ENCODE measurements around the gene TIGD6. TPM values are rescaled to one million over a fixed set of nuclear protein-coding genes. Genes with fewer than 3 reads are reported as not detected.

Gene TIGD6
- total and polyA plus RNA-seq, 5 donors from 2014 or later, result 2.4 to 3.5 (median 2.9) TPM

- Histone ChIP-seq H3K27ac (ENCODE audit: insufficient read depth, low read length, poor library complexity, severe bottlenecking) (peak overlapping the region; percentile 82), H3K4me1 (ENCODE audit: control insufficient read depth, insufficient read depth, low read length, poor library complexity, severe bottlenecking) (peaks cover 20% of the 10 kb centered on the region), H3K36me3 (ENCODE audit: control insufficient read depth, insufficient read depth, low read length) (no peaks in the 10 kb centered on the region), H3K4me3 (ENCODE audit: low read depth, low read length) (peak overlapping the region; percentile 78), H3K27me3 (ENCODE audit: control insufficient read depth, insufficient read depth, low read length) (no peaks in the 10 kb centered on the region), H3K9me3 (ENCODE audit: control insufficient read depth in 2 of 2, low read length in 2 of 2) (no peaks in the 10 kb centered on the region)
- Mint-ChIP-seq H3K4me3 (peak overlapping the region; percentile 93 to 97 (median 96)), H3K4me1 (peaks cover 13 to 35% (median 27%) of the 10 kb centered on the region in 4 donors), H3K36me3 (peaks cover 4% of the 10 kb centered on the region), H3K9me3 (no peaks in the 10 kb centered on the region), H3K27me3 (no peaks in the 10 kb centered on the region), H3K27ac (peak overlapping the region; percentile 91 to 99 (median 96))
- no peak for ATAC-seq (ENCODE audit: low read depth in 2 of 2)
- DNase-seq, result peak; percentile 22 to 73 (median 31)
Observed at GRCh38 chr5:149959406-149960236, 40.8 kb downstream of the TIGD6 start.

GRCh38 chr5:149957855-149958254 is 42.6 kb downstream of the TIGD6 start:
- no peak overlapping the region for H3K27ac ChIP-seq (ENCODE audit: insufficient read depth, low read length, poor library complexity, severe bottlenecking)
- peaks cover 20% of the 10 kb centered on the region for H3K4me1 ChIP-seq (ENCODE audit: control insufficient read depth, insufficient read depth, low read length, poor library complexity, severe bottlenecking)
- Mint-ChIP-seq H3K4me3 (peak overlapping the region in 2 of 4 donors; percentile 16 to 40), H3K4me1 (peaks cover 9 to 33% (median 26%) of the 10 kb centered on the region in 4 donors), H3K36me3 (peaks cover 3% of the 10 kb centered on the region), H3K27me3 (no peaks in the 10 kb centered on the region), H3K9me3 (no peaks in the 10 kb centered on the region), H3K27ac (no peak overlapping the region)
- ATAC-seq (ENCODE audit: low read depth in 2 of 2) (no peak), DNase-seq (no peak)
- H3K9me3 ChIP-seq (ENCODE audit: control insufficient read depth in 2 of 2, low read length in 2 of 2), result no peaks in the 10 kb centered on the region
- H3K27me3 ChIP-seq (ENCODE audit: control insufficient read depth, insufficient read depth, low read length), result no peaks in the 10 kb centered on the region
- no peaks in the 10 kb centered on the region for H3K36me3 ChIP-seq (ENCODE audit: control insufficient read depth, insufficient read depth, low read length)
- H3K4me3 ChIP-seq (ENCODE audit: low read depth, low read length), result no peak overlapping the region

- Mint-ChIP-seq H3K27ac (no peak overlapping the region), H3K4me3 (peak overlapping the region in 1 of 4 donors; percentile 19)
Observed at GRCh38 chr5:149956685-149957084, 43.8 kb downstream of the TIGD6 start.

GRCh38 chr5:149954798-149955197 is 45.7 kb downstream of the TIGD6 start:
- no peak for DNase-seq
- no peaks in the 10 kb centered on the region for H3K36me3 Mint-ChIP-seq
- Histone ChIP-seq H3K9me3 (ENCODE audit: control insufficient read depth in 2 of 2, low read length in 2 of 2) (no peaks in the 10 kb centered on the region), H3K27ac (ENCODE audit: insufficient read depth, low read length, poor library complexity, severe bottlenecking) (no peak overlapping the region), H3K27me3 (ENCODE audit: control insufficient read depth, insufficient read depth, low read length) (no peaks in the 10 kb centered on the region), H3K4me3 (ENCODE audit: low read depth, low read length) (no peak overlapping the region), H3K4me1 (ENCODE audit: control insufficient read depth, insufficient read depth, low read length, poor library complexity, severe bottlenecking) (peaks cover 5% of the 10 kb centered on the region), H3K36me3 (ENCODE audit: control insufficient read depth, insufficient read depth, low read length) (no peaks in the 10 kb centered on the region)
- peaks cover 4 to 11% (median 6%) of the 10 kb centered on the region in 4 donors for H3K4me1 Mint-ChIP-seq
- H3K9me3 Mint-ChIP-seq, result no peaks in the 10 kb centered on the region
- peaks cover 7% of the 10 kb centered on the region for H3K27me3 Mint-ChIP-seq
- no peak overlapping the region for H3K4me3 Mint-ChIP-seq
- no peak overlapping the region for H3K27ac Mint-ChIP-seq
- ATAC-seq (ENCODE audit: low read depth in 2 of 2), result no peak

More at GRCh38 chr5:149956685-149957084, 43.8 kb downstream of the TIGD6 start:
- H3K9me3 ChIP-seq (ENCODE audit: control insufficient read depth in 2 of 2, low read length in 2 of 2), result no peaks in the 10 kb centered on the region
- DNase-seq, result no peak
- no peaks in the 10 kb centered on the region for H3K27me3 ChIP-seq (ENCODE audit: control insufficient read depth, insufficient read depth, low read length)
- no peak overlapping the region for H3K4me3 ChIP-seq (ENCODE audit: low read depth, low read length)
- Mint-ChIP-seq H3K27me3 (no peaks in the 10 kb centered on the region), H3K9me3 (no peaks in the 10 kb centered on the region), H3K4me1 (peaks cover 9 to 24% (median 18%) of the 10 kb centered on the region in 4 donors), H3K36me3 (no peaks in the 10 kb centered on the region)
- peaks cover 14% of the 10 kb centered on the region for H3K4me1 ChIP-seq (ENCODE audit: control insufficient read depth, insufficient read depth, low read length, poor library complexity, severe bottlenecking)
- H3K36me3 ChIP-seq (ENCODE audit: control insufficient read depth, insufficient read depth, low read length), result no peaks in the 10 kb centered on the region
- no peak for ATAC-seq (ENCODE audit: low read depth in 2 of 2)
- no peak overlapping the region for H3K27ac ChIP-seq (ENCODE audit: insufficient read depth, low read length, poor library complexity, severe bottlenecking)

- H3K27me3 Mint-ChIP-seq, result peaks cover 13% of the 10 kb centered on the region
- Histone ChIP-seq H3K36me3 (ENCODE audit: control insufficient read depth, insufficient read depth, low read length) (no peaks in the 10 kb centered on the region), H3K27me3 (ENCODE audit: control insufficient read depth, insufficient read depth, low read length) (no peaks in the 10 kb centered on the region), H3K27ac (ENCODE audit: insufficient read depth, low read length, poor library complexity, severe bottlenecking) (no peak overlapping the region), H3K4me1 (ENCODE audit: control insufficient read depth, insufficient read depth, low read length, poor library complexity, severe bottlenecking) (no peaks in the 10 kb centered on the region), H3K4me3 (ENCODE audit: low read depth, low read length) (no peak overlapping the region), H3K9me3 (ENCODE audit: control insufficient read depth in 2 of 2, low read length in 2 of 2) (no peaks in the 10 kb centered on the region)
- H3K36me3 Mint-ChIP-seq, result no peaks in the 10 kb centered on the region
- no peak for DNase-seq
- no peaks in the 10 kb centered on the region for H3K9me3 Mint-ChIP-seq
- no peak overlapping the region for H3K4me3 Mint-ChIP-seq
- H3K4me1 Mint-ChIP-seq, result no peaks in the 10 kb centered on the region
- no peak for ATAC-seq (ENCODE audit: low read depth in 2 of 2)
- no peak overlapping the region for H3K27ac Mint-ChIP-seq
Observed at GRCh38 chr5:149953436-149954121, 46.9 kb downstream of the TIGD6 start.

GRCh38 chr5:149951138-149951749 is 49.2 kb downstream of the TIGD6 start:
- DNase-seq (no peak), ATAC-seq (ENCODE audit: low read depth in 2 of 2) (no peak)
- Mint-ChIP-seq H3K4me3 (no peak overlapping the region), H3K27me3 (peaks cover 16% of the 10 kb centered on the region), H3K27ac (no peak overlapping the region), H3K9me3 (no peaks in the 10 kb centered on the region), H3K4me1 (no peaks in the 10 kb centered on the region), H3K36me3 (no peaks in the 10 kb centered on the region)
- no peak overlapping the region for H3K27ac ChIP-seq (ENCODE audit: insufficient read depth, low read length, poor library complexity, severe bottlenecking)
- H3K36me3 ChIP-seq (ENCODE audit: control insufficient read depth, insufficient read depth, low read length), result no peaks in the 10 kb centered on the region
- peaks cover 5% of the 10 kb centered on the region for H3K27me3 ChIP-seq (ENCODE audit: control insufficient read depth, insufficient read depth, low read length)
- no peaks in the 10 kb centered on the region for H3K9me3 ChIP-seq (ENCODE audit: control insufficient read depth in 2 of 2, low read length in 2 of 2)
- H3K4me3 ChIP-seq (ENCODE audit: low read depth, low read length), result no peak overlapping the region
- H3K4me1 ChIP-seq (ENCODE audit: control insufficient read depth, insufficient read depth, low read length, poor library complexity, severe bottlenecking), result no peaks in the 10 kb centered on the region

GRCh38 chr5:149948993-149949392 is 51.5 kb downstream of the TIGD6 start:
- Histone ChIP-seq H3K36me3 (ENCODE audit: control insufficient read depth, insufficient read depth, low read length) (no peaks in the 10 kb centered on the region), H3K4me1 (ENCODE audit: control insufficient read depth, insufficient read depth, low read length, poor library complexity, severe bottlenecking) (no peaks in the 10 kb centered on the region), H3K27ac (ENCODE audit: insufficient read depth, low read length, poor library complexity, severe bottlenecking) (no peak overlapping the region), H3K9me3 (ENCODE audit: control insufficient read depth in 2 of 2, low read length in 2 of 2) (no peaks in the 10 kb centered on the region), H3K4me3 (ENCODE audit: low read depth, low read length) (no peak overlapping the region), H3K27me3 (ENCODE audit: control insufficient read depth, insufficient read depth, low read length) (peaks cover 5% of the 10 kb centered on the region)
- H3K27me3 Mint-ChIP-seq, result peaks cover 20% of the 10 kb centered on the region
- DNase-seq (no peak), ATAC-seq (ENCODE audit: low read depth in 2 of 2) (no peak)
- no peak overlapping the region for H3K27ac Mint-ChIP-seq
- H3K4me1 Mint-ChIP-seq, result no peaks in the 10 kb centered on the region
- no peaks in the 10 kb centered on the region for H3K9me3 Mint-ChIP-seq
- no peaks in the 10 kb centered on the region for H3K36me3 Mint-ChIP-seq
- H3K4me3 Mint-ChIP-seq, result no peak overlapping the region
